HG03280 (cell line): ENCODE measurements around the gene FAIM2.
A peak's percentile ranks its signal among the peaks of the same experiment; 100 is the strongest.

Experiments used
- ATAC-seq: cut with Tn5 transposase; IDR thresholded peaks from one replicate; pipeline ENCODE4 v1.9.1; 2021; ENCODE audit warnings: mild to moderate bottlenecking, moderate library complexity; ENCODE audit not compliant: unreplicated experiment

The FAIM2 gene

GRCh38 chr12:49903700-49904423 is at the start of gene FAIM2:
FAIM2 (minus strand) TSS chr12:49903900; CDS start chr12:49903792, 108 bp downstream.
- ATAC-seq, result no peak

GRCh38 chr12:49953151-49953550 is 49.5 kb upstream of the FAIM2 start:
- no peak for ATAC-seq

DNA sequence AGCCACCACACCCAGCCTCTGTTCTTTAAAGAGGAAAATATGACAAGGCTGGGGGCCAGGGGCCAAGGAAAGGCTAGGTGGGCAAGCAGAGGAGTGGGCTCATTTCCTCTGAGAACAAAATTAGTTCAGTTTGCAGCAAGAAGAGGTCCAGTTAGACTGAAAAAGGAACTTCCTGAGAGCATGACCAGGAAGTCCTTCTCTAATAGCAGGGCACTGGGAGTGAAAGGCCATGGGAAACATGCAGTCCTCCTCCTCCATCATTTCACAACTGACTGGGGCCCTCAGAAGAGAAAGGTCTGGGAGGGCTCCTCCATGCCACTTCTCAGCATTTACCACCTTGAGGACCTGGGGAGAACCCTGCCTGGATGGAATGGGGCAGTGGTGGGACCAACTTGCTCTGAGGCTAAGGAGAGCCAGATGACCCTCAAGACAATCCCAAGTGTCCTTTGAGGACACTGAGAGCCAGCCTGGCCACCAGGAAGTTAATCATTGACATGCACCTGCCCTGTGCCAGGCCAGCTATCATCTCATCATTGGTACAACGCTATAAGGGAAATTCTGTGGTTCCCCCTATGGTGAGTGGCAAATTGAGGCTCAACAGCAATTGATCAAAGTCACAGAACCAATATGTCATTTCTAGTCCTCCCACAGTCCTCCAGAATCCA is 48.8 kb upstream of the FAIM2 start:
- ATAC-seq, result no peak

- ATAC-seq, result no peak
Measured at GRCh38 chr12:49951411-49952240, 47.9 kb upstream of the FAIM2 start.

DNA sequence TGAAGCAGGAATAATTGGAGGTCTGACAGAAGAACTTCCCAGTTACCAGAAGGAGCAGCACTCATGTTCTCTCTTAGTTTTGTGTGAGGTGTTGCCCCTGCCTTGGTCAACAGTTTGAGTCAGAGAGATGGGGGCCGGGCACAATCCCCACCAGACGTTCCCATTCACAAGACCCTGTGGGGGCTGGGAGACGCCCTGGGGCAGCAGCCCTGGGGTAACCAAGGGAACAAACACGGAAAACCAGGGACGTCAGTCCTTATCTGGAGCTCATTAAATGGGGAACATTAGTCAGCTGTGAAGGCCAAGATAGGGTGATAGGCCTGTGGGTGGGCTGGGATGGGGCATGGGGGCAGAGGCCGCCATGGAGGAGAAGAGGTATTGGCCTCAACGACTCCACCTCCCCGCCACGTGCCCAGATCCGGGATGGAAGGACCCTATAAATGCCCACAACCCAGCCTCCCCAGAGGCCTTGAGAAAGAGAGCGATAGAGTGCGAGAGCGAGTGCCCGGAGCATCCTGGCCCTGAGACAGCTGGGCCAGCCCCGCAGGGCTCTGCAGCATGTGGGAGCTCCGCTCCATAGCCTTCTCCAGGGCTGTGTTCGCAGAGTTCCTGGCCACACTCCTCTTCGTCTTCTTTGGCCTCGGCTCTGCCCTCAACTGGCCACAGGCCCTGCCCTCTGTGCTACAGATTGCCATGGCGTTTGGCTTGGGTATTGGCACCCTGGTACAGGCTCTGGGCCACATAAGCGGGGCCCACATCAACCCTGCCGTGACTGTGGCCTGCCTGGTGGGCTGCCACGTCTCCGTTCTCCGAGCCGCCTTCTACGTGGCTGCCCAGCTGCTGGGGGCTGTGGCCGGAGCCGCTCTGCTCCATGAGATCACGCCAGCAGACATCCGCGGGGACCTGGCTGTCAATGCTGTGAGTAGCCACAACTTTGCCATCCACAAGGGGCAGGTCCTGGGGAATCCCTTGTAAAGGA is 46.9 kb upstream of the FAIM2 start, which contains the start of gene AQP2:
Gene AQP2 (plus strand): TSS at position 465 of the 979 bp plus-strand sequence. CDS start 94 bp downstream, at position 559.
- ATAC-seq, result no peak

- no peak for ATAC-seq
Measured at GRCh38 chr12:49949866-49950265, 46.2 kb upstream of the FAIM2 start.

DNA sequence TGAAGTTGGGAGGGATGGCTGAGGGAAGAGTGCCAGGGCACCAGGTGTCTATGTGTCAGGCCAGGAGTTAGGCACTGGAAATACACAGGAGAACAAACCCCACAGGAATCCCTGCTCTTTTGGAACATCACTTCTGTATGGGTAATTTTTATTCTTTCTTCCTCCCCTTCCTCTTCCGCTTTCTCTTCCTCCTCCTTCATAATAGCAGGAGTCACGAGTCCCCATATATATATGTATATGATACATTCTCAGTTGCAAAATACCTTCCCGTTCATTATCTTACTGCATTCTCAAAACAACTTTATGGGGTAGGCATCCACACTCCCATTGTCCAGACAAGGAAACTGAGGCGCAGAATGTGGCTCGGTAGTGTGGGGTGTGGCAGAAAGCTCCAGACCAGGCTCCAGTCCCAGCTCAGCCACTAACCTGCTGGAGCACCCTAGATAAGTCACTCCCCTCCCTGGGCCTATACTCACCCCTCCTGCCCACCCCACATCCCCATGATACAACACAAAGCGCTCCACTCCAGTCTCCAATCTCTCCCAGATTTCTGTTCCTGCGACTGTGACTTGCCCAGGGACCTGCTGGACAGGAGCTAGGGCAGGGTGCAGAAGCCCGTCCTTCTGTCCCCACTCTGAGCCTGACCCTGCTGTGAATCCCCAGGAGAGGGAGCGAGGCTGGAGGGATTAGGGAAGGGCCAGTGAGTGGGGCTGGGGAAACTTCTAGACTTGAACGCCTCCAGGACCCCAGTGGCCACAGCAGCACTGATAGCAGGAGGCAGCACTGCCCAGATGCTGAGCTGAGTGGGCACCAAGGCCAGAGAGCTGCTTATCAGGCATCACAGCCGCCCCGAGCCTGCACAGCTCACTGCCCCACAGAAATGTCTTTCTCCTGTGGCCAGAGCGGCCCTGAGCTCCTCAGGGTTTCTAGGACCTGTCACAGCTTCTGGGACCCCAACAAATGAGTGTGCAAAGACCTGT is 45.5 kb upstream of the FAIM2 start:
- no peak for ATAC-seq

GRCh38 chr12:49947593-49948226 is 44.0 kb upstream of the FAIM2 start:
- ATAC-seq, result no peak

DNA sequence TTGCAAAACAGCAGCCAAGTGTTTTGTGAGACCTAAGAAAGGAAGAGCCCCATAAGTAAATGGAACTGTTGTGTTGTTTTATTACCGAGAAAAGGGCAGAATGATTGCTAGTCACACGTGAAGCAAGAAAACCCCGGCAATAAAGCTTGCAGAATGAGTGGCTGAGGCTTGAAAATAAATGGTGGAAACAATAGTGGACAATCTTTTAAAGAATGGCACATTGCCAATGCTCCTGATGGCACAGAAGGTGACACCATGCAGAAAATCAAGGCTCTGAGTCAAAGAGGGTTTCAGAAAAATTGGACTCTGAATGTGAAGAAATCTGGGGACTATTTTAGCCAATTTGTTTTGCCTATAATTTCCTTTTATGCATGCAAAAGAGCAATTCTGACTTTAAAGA is 42.8 kb upstream of the FAIM2 start:
- ATAC-seq, result no peak

- ATAC-seq, result no peak
Measured at GRCh38 chr12:49946086-49946485, 42.4 kb upstream of the FAIM2 start.

- peak; percentile 91 for ATAC-seq
Measured at GRCh38 chr12:49945394-49946080, 41.8 kb upstream of the FAIM2 start.

GRCh38 chr12:49944718-49945117 is 41.0 kb upstream of the FAIM2 start:
- ATAC-seq, result no peak

DNA sequence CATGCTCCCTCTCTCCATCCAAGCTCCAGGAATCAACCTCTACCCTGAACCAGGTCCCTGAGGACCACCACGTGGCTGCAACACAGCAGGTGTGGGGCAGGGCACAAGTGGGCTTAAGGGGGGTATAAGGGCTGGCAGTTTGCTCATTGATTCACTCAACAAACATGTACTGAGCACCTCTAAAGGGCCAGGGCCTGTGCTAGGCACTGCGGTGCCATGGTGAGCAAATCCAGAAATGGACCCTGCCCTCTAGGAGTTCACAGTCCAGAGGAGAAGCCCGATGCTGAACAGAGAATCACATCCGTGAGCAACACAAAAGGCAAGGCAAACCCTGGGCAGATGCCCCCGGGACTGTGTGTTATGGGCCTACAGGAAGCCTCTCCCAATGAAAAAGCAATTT is 40.3 kb upstream of the FAIM2 start:
- no peak for ATAC-seq

- ATAC-seq, result no peak
Measured at GRCh38 chr12:49943625-49943960, 39.9 kb upstream of the FAIM2 start.

DNA sequence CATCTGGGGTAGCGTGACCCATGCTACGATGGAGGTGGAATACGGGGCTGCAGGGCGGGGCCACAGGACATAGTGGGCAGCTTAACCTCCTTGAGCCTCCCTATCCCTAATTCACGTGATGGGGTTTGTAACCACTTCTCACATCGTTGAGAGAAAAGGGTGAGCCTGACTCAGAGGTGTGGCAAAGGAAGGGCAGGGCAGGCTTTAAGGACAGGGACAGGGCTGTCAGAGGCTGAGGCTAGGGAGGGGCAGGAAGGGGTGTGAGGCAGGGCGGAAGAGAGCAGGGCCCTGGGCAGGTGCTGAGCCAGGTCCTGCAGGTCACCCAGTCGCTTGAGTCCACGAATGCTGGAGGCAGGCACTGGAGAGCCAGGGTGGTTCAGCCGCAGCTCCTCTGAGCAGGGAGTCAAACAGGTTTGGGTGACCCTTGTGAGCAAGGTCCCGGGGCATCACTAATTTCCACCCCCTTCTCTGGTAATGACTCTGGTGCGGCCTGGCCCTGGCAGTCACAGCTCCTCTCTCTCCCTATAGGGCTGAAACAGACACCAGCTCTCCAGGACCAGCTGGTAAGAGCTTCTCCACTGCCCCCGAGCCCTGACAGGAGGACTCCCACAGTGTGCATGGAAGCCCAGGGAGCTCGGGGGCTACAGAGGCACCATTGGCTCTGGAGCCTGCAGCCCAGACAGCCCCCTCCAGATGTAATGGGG is 39.4 kb upstream of the FAIM2 start:
- no peak for ATAC-seq

DNA sequence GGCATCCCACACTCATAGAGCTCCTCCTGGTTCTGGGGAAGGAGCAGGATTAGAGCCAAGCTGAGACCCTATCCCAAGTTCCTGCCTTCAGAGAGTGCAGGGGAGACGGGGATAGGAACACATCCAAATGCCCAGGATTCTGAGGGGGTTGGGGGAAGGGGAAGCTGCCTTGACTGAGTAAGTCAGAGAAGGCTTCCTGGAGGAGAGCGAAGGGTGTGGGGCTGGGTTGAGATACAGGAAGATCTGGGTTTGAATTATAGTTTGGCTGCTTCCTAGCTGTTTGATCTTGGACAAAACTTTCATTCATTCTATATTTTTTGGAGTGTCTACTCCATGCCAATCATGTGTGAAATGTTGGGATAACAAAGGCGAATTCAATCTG is 38.8 kb upstream of the FAIM2 start:
- ATAC-seq, result no peak
